ENCODE measurements around the gene SUMO1.
"Not testable (repeated sequence)": the region's sequence is repeated elsewhere in the genome, so short reads cannot be mapped to it uniquely, and the experiment has no call there.

Gene SUMO1

GRCh38 chr2:202238234-202239197 lies at the start of gene SUMO1:
SUMO1 (minus strand) TSS chr2:202238597; CDS start chr2:202238451, 146 bp downstream.
- peaks cover 6 to 28% (median 18%) of the 10 kb centered on the region in 4 donors for H3K4me1 ChIP-seq
- peak; percentile 91 to 93 for DNase-seq
- H3K27ac ChIP-seq, result peak within 1 kb of the TSS; percentile 93 to 94
- H3K4me3 ChIP-seq, result peak within 1 kb of the TSS; percentile 90 to 93
- intact Hi-C loops (cut with DNase I; ENCODE audit: low total_unique reads), result no loop called here
- no peaks in the 10 kb centered on the region for H3K9me3 ChIP-seq
- H3K36me3 ChIP-seq, result no peaks in the 10 kb centered on the region
- TF ChIP-seq CTCF (IDR thresholded peaks at IDR 0.05), result no peak
- H3K27me3 ChIP-seq, result no peaks in the 10 kb centered on the region

DNA sequence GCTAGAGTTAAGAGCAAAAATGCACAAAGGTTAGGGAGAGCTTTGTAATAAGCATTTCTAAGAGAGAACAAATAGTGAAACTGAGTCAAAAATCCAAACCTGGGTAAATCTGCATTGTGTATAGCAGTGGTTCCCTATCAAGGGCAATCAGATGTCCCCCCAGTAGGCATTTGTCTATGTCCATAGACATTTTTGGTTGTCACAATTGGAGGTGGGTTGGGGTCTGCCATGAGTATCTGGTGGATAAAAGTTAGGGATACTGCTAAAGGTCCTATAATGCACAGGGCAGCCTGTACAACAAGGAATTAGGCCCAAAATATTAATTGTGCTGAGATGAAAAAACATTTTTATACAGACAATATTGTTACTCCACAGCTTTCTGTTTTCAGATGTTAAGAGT lies 48.2 kb upstream of the SUMO1 start:
- no peak overlapping the region for H3K27ac ChIP-seq
- H3K27me3 ChIP-seq, result no peaks in the 10 kb centered on the region
- H3K36me3 ChIP-seq, result peaks cover 75 to 100% (median 87%) of the 10 kb centered on the region in 3 donors
- H3K4me1 ChIP-seq, result no peaks in the 10 kb centered on the region
- TF ChIP-seq CTCF (IDR thresholded peaks at IDR 0.05), result no peak
- H3K4me3 ChIP-seq, result no peak overlapping the region
- H3K9me3 ChIP-seq, result no peaks in the 10 kb centered on the region
- intact Hi-C loops (cut with DNase I; ENCODE audit: low total_unique reads), result no loop called here
- no peak for DNase-seq

DNA sequence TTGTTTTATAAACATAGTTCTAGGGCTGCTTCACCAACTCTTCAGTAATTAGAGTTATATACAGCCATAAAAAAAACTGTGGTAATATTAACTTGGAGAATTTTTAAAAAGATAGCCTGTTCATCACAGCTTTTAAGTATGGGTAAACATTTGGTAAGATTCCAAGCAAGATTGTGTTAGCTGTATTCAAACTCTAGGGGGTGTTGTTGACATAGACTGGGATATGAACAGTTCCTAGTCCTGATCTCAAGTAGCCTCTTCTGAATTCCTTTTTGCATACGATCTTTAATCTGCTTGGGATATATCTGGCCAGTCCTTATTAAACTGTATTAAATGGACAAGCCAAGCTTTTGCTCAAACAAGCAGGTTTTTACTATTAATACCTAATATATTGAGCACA lies 40.5 kb upstream of the SUMO1 start:
- peak; percentile 41 to 42 for TF ChIP-seq CTCF (IDR thresholded peaks at IDR 0.05)
- intact Hi-C loops (cut with DNase I; ENCODE audit: low total_unique reads), result loop anchor here (10.0 kb wide), 1 partner anchor 96 kb away; the partner anchor contains the start of gene BMPR2
- DNase-seq, result no peak
- H3K4me1 ChIP-seq, result peaks cover 0 to 4% (median 4%) of the 10 kb centered on the region in 4 donors
- peak overlapping the region in 1 of 2 donors; percentile 7 for H3K27ac ChIP-seq
- no peaks in the 10 kb centered on the region for H3K9me3 ChIP-seq
- no peak overlapping the region for H3K4me3 ChIP-seq
- H3K36me3 ChIP-seq, result peaks cover 28 to 68% (median 51%) of the 10 kb centered on the region in 3 donors
- no peaks in the 10 kb centered on the region for H3K27me3 ChIP-seq

DNA sequence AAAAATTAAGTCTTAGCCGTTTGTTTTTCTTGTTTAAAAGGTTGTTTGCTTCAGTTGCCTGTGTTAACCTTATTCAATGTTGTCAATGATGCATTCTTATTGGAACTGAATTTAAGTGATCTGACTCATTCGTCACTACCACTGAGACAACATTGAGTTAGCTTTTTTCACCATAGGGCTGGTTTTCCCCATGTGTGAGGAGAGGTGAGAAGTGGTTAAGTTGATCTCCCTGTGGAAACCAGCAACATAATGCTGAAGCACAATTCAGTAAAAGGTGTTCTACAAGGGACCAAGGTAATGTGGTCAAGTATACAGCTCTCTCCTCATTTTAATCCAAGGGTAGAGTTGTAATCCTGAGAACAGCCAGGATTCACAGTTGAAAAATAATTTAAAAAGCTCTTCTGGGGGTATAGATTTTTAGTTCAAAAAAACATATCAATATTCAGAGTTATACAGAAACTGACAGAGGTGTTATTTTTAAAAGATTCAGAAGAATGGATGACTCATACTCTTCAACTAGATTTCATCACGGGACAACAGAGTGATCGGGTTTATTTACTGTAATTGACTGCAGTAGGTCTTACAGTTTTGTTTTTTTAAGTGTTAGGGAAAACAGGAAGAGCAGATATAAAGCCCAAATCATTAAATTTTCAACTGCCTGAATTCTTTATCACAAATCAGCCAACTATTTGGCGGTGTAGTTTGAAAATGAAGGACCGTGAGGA lies 39.8 kb upstream of the SUMO1 start:
- no peak for DNase-seq
- peaks cover 0 to 4% (median 4%) of the 10 kb centered on the region in 4 donors for H3K4me1 ChIP-seq
- peak overlapping the region in 1 of 2 donors; percentile 7 for H3K27ac ChIP-seq
- H3K4me3 ChIP-seq, result no peak overlapping the region
- H3K36me3 ChIP-seq, result peaks cover 20 to 61% (median 44%) of the 10 kb centered on the region in 3 donors
- no peak for TF ChIP-seq CTCF (IDR thresholded peaks at IDR 0.05)
- intact Hi-C loops (cut with DNase I; ENCODE audit: low total_unique reads), result loop anchor here (10.0 kb wide), 1 partner anchor 97 kb away; the partner anchor contains the start of gene BMPR2
- H3K9me3 ChIP-seq, result no peaks in the 10 kb centered on the region
- H3K27me3 ChIP-seq, result no peaks in the 10 kb centered on the region

DNA sequence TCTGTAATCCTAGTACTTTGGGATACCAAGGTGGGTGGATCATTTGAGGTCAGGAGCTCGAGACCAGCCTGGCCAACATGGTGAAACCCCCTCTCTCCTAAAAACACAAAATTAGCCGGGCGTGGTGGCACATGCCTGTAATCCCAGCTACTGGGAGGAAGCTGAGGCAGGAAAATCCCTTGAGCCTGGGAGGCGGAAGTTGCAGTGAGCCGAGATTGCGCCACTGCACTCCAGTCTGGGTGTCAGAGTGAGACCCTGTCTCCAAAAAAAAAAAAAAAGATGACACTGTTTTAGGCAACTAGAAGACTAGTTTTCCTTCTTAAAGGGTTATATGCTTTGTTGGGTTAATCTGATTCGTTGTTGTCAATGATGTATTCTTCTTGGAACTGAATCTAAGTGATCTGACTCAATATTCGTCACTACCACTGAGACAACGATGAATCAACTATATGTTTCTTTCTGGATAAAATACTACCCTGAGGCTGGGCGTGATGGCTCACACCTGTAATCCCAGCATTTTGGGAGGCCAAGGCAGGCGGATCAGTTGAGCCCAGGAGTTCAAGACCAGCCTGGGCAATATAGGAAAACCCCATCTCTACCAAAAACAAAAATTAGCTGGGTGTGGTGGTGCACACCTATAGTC lies 37.8 kb upstream of the SUMO1 start:
- not testable (repeated sequence) for H3K4me1 ChIP-seq, DNase-seq, H3K9me3 ChIP-seq, H3K4me3 ChIP-seq, H3K27me3 ChIP-seq, H3K27ac ChIP-seq
- H3K36me3 ChIP-seq, result peaks cover 14 to 41% (median 26%) of the 10 kb centered on the region in 3 donors
- intact Hi-C loops (cut with DNase I; ENCODE audit: low total_unique reads), result loop anchor here (10.0 kb wide), 1 partner anchor 99 kb away; the partner anchor contains the start of gene BMPR2

Data from tibial artery (tissue), 4 donors.